GM18907 (cell line): ENCODE measurements around the gene ANGPT4.
"Not testable (repeated sequence)": the region's sequence is repeated elsewhere in the genome, so short reads cannot be mapped to it uniquely, and the experiment has no call there.

Source experiments
- ATAC-seq: cut with Tn5 transposase; IDR thresholded peaks from one replicate; pipeline ENCODE4 v1.9.1; 2021; ENCODE audit warnings: mild to moderate bottlenecking, moderate library complexity; ENCODE audit not compliant: unreplicated experiment

The ANGPT4 gene

GRCh38 chr20:906703-907270 is 9.3 kb downstream of the ANGPT4 start:
- no peak for ATAC-seq

- ATAC-seq: no peak
Observed at GRCh38 chr20:906001-906520, 10.1 kb downstream of the ANGPT4 start.

DNA sequence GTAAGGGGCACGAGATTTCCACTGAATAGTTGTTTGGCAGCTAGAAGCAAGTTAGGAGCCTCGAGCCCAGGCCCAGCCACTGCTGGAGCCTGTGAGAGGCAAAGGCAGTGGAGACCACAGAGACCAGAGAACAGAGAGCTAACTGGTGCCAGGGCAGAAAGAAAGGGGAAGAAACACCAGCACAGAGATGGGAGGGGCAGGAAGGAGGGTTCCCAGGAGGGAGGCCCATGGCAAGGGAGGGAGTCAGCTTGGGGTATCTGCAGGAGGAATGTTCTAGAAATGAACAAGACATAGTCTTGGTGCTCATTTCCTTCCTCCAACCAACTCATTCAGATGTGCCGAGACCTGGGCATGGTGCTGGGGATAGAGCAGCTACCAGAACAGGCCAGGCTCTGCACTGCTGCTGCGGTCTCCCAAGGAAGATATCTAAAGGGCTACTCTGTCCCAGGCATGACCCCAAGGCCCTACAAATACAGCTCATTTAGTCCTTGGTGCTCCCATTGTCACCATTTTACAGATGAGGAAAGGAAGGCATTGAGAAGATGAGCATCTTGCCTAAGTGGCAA is 10.7 kb downstream of the ANGPT4 start:
- no peak for ATAC-seq

- no peak for ATAC-seq
Observed at GRCh38 chr20:904039-904545, 12.0 kb downstream of the ANGPT4 start.

- ATAC-seq: not testable (repeated sequence)
Observed at GRCh38 chr20:897436-897835, 18.7 kb downstream of the ANGPT4 start.

DNA sequence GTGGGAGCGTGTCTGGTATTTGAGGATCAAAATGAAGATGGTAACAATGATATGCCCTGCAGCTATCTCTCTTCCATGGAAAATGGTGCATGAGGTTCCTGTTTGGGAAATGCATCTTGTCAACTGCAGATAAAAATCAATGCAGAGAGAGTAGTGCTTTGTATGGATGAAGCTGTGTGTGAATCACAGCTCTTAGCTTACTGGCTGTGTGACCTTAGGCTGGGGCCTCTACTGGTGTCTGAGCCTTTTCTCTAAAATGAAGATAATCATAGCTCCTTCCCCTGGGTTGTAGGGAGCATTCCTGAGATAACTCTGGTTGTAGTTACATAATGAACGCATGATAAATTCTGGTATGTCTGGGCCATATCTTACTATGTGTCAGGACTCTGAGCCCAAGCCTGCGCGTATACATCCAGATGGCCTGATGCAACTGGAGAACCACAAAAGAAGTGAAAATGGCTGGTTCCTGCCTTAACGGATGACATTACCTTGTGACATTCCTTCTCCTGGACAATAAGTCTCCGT is 19.6 kb downstream of the ANGPT4 start:
- no peak for ATAC-seq

- ATAC-seq: not testable (repeated sequence)
Observed at GRCh38 chr20:892371-892770, 23.8 kb downstream of the ANGPT4 start.

DNA sequence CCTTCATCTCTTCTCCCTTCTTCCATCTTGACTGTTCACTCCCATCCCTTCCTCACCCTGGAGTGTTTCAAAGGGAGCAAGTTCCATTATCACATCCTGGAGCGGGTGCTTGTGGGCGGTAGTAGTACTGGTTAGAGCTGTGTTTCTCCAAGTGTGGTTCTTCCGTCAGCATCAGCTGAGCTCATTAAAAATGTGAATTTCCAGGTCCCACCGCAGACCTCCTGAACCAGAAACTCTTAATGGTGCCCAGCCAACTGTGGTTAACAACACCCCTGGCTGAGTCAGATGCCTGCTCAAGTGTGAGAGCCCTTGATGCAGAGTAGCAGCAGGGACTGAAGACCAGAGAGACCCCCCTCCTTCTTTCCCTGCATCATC is 24.4 kb downstream of the ANGPT4 start:
- peak; percentile 50 for ATAC-seq

DNA sequence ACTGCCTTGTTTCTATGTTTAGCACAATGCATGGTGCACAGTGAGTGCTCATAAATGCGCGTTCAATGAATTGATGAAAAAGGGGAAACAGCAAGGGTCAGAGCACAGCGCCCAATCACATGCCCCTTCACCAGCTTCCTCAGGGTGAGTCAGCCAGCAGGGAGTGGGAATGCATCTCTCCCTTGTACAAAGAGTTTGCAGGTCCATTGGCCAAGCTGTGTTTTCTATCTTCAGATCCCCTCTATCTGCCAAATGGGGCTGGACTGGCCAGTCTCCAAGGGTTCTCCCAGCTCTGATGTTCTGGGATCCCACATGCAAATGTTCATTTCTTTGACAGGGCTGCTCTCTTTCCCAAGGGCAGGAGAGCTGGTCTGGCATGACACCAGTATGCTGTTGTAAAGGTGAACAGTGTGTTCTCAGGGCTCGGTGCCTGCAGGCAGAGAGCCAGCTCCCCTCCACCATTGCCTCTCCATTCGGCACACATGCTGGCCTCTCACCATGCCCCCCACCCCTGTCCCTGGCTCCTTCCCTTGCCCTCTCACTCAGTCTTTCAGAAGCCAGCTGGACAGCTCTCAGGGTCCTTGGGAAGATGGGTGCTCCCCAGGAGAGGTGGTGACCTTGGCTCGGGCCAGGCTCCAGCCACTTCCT is 25.0 kb downstream of the ANGPT4 start:
- ATAC-seq: no peak

DNA sequence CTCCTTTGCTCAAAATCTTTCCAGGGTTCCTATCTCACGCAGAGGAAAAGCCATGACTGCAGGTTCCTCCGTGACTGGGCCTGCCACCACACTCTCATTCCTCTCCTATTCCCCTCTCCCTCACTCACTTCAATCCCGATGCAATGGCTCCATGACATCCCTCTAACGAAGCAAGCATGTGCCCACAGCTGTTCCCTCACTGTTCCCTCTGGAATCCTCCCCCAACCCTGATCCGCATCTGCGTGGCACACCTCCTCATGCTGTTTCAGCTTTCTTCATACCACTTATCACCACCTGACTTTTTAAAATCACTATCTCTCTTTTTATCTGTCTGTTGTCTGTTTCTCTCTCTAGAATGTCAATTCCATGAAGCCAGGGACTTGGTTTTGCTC is 25.5 kb downstream of the ANGPT4 start:
- no peak for ATAC-seq

GRCh38 chr20:889932-890463 is 26.1 kb downstream of the ANGPT4 start:
- no peak for ATAC-seq

- ATAC-seq: no peak
Observed at GRCh38 chr20:889106-889505, 27.0 kb downstream of the ANGPT4 start.

DNA sequence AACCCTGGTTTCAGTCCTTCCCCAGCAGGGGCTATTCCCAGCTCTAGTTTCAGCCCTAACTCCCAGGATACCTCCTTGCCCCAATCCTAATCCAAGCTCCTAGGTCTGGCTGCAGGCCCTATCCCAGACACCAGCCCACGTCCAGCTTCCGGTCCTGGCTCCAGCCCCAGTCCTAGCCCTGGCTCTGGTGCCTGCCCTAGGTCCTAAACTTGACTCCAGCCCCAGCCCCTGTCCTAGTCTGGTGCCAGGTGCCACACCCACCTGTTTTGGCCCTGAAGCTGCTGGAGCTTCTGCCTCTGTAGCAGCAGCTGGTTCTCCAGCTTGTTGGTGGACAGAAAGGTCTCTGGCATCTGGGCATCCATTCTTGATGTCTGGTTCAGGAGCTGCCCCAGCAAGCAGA is 28.1 kb downstream of the ANGPT4 start:
- no peak for ATAC-seq

DNA sequence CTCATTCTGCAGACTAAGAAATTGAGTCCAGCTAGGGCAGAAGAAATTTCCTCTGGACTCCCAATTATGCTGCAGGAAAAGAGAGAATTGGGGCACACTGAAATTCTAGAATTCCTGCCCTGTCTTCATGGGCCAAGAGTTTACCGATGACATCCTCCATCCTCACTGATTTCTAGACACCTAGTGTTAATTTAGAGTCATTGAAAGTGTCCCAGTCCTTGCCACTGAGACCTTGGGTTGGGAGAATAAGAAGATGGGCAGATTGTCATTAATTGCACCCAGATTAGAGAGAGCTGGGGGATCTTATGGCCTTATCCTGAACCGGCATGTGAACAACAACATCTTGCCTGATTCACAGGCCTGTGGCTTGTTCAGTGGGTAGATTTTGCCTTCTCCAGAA is 29.0 kb downstream of the ANGPT4 start:
- ATAC-seq: no peak

GRCh38 chr20:884983-885952 is 30.9 kb downstream of the ANGPT4 start:
- no peak for ATAC-seq

DNA sequence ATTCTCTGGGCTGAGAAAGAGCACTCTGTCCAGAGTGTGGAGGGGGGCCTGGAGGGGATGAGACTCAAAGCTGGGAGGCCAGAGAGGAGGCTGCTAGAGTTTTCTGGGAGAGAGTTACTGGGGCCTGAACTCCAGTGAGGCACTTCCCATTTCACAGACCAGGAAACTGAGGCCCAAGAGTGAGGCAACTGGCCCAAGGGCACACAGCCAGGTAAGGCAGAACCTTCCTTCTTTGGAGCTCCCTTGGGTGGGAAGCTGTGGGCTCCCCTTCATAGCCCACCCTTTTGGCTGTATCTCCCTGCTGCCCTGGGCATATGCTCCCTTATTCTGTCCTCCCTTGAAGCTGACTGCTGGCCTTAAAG is 34.4 kb downstream of the ANGPT4 start:
- no peak for ATAC-seq

- ATAC-seq: no peak
Observed at GRCh38 chr20:881051-881782, 34.9 kb downstream of the ANGPT4 start.

DNA sequence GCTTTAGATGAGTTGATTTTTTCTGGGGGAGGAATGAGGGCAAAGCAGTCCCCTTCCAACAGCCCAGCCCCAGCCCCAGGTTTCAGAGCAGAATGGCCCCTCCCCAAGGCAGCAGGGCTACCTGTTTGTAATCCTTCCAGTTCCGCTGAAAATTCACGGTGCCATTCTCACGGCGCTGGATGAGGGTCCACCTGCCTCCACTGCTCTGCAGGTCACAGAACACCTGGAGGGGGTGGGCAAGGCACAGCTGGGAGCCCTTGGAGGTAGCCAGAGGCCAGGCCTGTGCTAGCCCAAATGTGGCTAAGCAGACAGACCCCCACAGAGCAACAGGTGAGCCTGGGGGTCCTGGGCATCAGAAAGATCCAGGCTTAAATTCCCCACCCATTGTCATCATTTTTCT is 36.5 kb downstream of the ANGPT4 start:
- ATAC-seq: no peak

DNA sequence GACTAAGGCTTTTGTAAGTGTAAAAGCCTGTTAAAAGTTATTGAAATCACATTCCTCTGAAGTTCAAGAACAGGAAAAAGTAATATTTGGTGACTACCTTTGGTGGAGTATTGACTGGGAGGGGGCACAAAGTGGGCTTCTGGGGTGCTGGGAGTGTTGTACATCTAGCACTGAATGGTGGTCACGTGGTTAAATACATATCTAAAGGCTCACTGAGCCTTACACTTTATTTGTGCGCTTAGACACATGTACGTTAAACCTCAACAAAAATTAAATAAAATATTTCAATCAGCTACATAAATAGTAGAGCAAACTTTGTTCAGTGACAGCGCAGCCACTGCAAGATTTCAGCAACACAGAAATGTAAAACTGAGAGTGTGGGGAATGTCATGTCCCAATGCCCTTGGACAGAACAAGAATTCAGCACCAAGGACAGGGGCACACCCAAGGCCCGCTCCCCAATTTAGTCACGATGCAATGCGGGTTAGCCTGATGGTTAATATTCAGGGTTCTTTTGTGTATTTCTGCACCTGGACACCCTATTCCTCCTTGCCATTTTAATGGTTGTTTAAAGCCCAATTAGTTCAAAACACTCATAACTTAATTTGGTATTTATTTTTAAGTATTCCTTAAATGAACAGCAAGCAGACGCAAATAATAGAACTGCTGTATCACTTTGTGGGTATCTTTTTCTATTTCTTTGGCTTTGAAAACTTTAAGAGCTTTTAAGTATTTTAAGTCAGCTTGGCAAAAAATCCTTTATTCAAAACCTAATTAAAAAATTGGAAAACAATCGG is 37.4 kb downstream of the ANGPT4 start:
- ATAC-seq: no peak
